ENCODE data around the gene SH3BP4.

DNA sequence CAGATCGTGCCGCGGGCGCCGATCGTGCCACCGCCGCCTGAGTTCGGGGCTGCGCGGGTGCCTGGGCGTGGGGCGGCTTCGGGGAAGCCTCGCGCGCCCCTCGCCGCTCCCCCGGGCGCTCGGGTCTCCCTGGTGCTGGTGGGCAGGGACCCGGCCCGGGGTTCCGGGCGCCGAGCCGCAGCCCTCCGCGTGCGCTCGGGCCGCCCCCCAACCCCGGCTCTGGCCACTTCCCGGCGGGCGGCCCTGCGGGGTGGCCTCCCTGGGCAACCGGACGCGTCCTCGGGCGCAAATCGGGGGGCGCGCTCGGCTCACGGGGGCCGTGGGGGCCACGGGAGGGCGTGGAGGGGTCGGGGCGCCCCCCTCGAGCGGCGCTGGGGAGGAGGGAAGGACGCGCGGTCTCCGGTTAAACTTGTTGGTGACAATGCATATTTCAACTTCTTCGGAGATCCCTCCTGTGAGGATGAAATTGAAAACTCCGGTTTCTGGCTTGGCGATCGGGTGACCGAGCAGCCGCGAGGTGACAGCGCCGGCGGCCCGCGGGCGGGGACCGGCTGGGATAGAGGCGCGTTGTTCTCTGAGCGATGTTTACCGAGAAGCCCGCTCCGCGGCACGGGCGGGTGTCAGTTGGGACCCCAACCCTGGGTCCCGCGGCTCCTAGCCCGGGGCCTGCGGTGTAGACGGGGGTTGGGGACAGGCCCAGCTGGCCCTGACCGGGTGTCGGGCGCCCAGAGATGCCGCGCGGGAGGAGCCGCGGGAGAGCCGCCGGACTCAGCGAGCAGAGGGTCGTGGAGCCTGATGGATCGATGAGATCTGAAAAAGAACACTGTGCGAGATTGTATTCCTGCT is 676 bp downstream of the SH3BP4 start:
- TF ChIP-seq, protein P1, sequence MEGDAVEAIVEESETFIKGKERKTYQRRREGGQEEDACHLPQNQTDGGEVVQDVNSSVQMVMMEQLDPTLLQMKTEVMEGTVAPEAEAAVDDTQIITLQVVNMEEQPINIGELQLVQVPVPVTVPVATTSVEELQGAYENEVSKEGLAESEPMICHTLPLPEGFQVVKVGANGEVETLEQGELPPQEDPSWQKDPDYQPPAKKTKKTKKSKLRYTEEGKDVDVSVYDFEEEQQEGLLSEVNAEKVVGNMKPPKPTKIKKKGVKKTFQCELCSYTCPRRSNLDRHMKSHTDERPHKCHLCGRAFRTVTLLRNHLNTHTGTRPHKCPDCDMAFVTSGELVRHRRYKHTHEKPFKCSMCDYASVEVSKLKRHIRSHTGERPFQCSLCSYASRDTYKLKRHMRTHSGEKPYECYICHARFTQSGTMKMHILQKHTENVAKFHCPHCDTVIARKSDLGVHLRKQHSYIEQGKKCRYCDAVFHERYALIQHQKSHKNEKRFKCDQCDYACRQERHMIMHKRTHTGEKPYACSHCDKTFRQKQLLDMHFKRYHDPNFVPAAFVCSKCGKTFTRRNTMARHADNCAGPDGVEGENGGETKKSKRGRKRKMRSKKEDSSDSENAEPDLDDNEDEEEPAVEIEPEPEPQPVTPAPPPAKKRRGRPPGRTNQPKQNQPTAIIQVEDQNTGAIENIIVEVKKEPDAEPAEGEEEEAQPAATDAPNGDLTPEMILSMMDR (IDR thresholded peaks at IDR 0.05): no peak
- no peak for TF ChIP-seq POLR2A (IDR thresholded peaks at IDR 0.05)

Measured in Peyer's patch (tissue), 4 donors.